ENCODE data around the gene VPS16.

DNA sequence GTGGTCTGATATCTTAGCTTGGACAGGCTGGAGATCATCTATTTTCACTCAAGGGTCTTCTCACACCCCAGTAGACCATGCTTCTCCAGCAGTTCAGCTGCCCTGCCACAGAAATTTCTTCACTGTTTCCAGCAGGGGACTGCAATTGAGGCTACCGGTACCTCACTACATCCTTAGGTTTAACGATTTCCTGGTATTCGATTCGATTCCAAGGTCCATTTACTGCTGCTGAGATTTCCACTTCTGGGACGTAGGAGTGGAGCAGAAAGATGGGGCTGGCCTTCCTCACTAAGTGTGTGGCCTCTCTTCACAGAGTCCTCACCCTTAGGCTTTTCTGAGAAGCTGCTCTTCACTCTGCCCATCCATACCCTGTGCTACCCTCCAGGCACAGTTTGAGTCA, 6.2 kb downstream of the VPS16 start:
- TF ChIP-seq, protein P1, sequence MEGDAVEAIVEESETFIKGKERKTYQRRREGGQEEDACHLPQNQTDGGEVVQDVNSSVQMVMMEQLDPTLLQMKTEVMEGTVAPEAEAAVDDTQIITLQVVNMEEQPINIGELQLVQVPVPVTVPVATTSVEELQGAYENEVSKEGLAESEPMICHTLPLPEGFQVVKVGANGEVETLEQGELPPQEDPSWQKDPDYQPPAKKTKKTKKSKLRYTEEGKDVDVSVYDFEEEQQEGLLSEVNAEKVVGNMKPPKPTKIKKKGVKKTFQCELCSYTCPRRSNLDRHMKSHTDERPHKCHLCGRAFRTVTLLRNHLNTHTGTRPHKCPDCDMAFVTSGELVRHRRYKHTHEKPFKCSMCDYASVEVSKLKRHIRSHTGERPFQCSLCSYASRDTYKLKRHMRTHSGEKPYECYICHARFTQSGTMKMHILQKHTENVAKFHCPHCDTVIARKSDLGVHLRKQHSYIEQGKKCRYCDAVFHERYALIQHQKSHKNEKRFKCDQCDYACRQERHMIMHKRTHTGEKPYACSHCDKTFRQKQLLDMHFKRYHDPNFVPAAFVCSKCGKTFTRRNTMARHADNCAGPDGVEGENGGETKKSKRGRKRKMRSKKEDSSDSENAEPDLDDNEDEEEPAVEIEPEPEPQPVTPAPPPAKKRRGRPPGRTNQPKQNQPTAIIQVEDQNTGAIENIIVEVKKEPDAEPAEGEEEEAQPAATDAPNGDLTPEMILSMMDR (IDR thresholded peaks at IDR 0.05) = no peak
- TF ChIP-seq NFYB (CRISPR knock-in tag; conservative IDR thresholded peaks at IDR 0.05; ENCODE audit: low read depth) (no peak), FOXK1 (CRISPR knock-in tag; IDR thresholded peaks at IDR 0.05) (no peak), SP1 (CRISPR knock-in tag; conservative IDR thresholded peaks at IDR 0.05) (no peak), ESRRA (CRISPR knock-in tag; IDR thresholded peaks at IDR 0.05; ENCODE audit: borderline replicate concordance) (no peak), JUN (CRISPR knock-in tag; IDR thresholded peaks at IDR 0.05) (no peak), FOXJ3 (CRISPR knock-in tag; IDR thresholded peaks at IDR 0.05; ENCODE audit: borderline replicate concordance) (no peak)
- TF ChIP-seq, protein P2, sequence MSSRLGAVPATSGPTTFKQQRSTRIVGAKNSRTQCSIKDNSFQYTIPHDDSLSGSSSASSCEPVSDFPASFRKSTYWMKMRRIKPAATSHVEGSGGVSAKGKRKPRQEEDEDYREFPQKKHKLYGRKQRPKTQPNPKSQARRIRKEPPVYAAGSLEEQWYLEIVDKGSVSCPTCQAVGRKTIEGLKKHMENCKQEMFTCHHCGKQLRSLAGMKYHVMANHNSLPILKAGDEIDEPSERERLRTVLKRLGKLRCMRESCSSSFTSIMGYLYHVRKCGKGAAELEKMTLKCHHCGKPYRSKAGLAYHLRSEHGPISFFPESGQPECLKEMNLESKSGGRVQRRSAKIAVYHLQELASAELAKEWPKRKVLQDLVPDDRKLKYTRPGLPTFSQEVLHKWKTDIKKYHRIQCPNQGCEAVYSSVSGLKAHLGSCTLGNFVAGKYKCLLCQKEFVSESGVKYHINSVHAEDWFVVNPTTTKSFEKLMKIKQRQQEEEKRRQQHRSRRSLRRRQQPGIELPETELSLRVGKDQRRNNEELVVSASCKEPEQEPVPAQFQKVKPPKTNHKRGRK (CRISPR knock-in tag; IDR thresholded peaks at IDR 0.05; ENCODE audit: borderline replicate concordance) = no peak
- TF ChIP-seq, protein P3, sequence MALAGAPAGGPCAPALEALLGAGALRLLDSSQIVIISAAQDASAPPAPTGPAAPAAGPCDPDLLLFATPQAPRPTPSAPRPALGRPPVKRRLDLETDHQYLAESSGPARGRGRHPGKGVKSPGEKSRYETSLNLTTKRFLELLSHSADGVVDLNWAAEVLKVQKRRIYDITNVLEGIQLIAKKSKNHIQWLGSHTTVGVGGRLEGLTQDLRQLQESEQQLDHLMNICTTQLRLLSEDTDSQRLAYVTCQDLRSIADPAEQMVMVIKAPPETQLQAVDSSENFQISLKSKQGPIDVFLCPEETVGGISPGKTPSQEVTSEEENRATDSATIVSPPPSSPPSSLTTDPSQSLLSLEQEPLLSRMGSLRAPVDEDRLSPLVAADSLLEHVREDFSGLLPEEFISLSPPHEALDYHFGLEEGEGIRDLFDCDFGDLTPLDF (CRISPR knock-in tag; IDR thresholded peaks at IDR 0.05) = no peak
- TF ChIP-seq, protein P4, sequence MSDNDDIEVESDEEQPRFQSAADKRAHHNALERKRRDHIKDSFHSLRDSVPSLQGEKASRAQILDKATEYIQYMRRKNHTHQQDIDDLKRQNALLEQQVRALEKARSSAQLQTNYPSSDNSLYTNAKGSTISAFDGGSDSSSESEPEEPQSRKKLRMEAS (CRISPR knock-in tag; IDR thresholded peaks at IDR 0.05) = no peak
- TF ChIP-seq, protein P5, sequence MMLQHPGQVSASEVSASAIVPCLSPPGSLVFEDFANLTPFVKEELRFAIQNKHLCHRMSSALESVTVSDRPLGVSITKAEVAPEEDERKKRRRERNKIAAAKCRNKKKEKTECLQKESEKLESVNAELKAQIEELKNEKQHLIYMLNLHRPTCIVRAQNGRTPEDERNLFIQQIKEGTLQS (CRISPR knock-in tag; conservative IDR thresholded peaks at IDR 0.05) = no peak
